Ishikawa (cell line): ENCODE results near the gene CELSR1.

ENCODE experiments used
- CEBPB ChIP-seq: IDR thresholded peaks from 2 replicates; pipeline ENCODE4 v1.6.1; 2012
- CREB1 ChIP-seq: IDR thresholded peaks from 2 replicates; pipeline ENCODE4 v1.6.1; 2012; ENCODE audit warnings: low read depth
- EGR1 ChIP-seq: IDR thresholded peaks from 2 replicates; pipeline ENCODE4 v1.6.1; 2012
- EP300 ChIP-seq: IDR thresholded peaks from 2 replicates; pipeline ENCODE4 v1.6.1; 2012; ENCODE audit warnings: borderline replicate concordance
- FOXM1 ChIP-seq: IDR thresholded peaks from 2 replicates; pipeline ENCODE4 v1.6.1; 2012; ENCODE audit warnings: low read depth, borderline replicate concordance
- NFIC ChIP-seq: IDR thresholded peaks from 2 replicates; pipeline ENCODE4 v1.6.1; 2012
- RAD21 ChIP-seq: IDR thresholded peaks from 2 replicates; pipeline ENCODE4 v1.6.1; 2012; ENCODE audit warnings: low read depth
- REST ChIP-seq: IDR thresholded peaks from 2 replicates; pipeline ENCODE4 v1.6.1; 2012; ENCODE audit warnings: low read depth, mild to moderate bottlenecking
- TAF1 ChIP-seq: IDR thresholded peaks from 2 replicates; pipeline ENCODE4 v1.6.1; 2012; ENCODE audit warnings: low read depth, mild to moderate bottlenecking
- TCF12 ChIP-seq: IDR thresholded peaks from 2 replicates; pipeline ENCODE4 v1.6.1; 2012; ENCODE audit warnings: low read depth
- YY1 ChIP-seq: IDR thresholded peaks from 2 replicates; pipeline ENCODE4 v1.6.1; 2012; ENCODE audit warnings: low read depth
- TF ChIP-seq, protein P1 (sequence below): IDR thresholded peaks from 2 replicates; pipeline ENCODE4 v1.6.1; 2012
- TF ChIP-seq, protein P2 (sequence below): IDR thresholded peaks from 2 replicates; pipeline ENCODE4 v1.6.1; 2012

- TF ChIP-seq CEBPB (no peak), FOXM1 (no peak), EP300 (no peak), TAF1 (no peak), YY1 (no peak), REST (no peak), EGR1 (no peak), RAD21 (no peak), CREB1 (no peak), NFIC (no peak), TCF12 (no peak)
- TF ChIP-seq, protein P1, sequence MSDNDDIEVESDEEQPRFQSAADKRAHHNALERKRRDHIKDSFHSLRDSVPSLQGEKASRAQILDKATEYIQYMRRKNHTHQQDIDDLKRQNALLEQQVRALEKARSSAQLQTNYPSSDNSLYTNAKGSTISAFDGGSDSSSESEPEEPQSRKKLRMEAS = no peak
- TF ChIP-seq, protein P2, sequence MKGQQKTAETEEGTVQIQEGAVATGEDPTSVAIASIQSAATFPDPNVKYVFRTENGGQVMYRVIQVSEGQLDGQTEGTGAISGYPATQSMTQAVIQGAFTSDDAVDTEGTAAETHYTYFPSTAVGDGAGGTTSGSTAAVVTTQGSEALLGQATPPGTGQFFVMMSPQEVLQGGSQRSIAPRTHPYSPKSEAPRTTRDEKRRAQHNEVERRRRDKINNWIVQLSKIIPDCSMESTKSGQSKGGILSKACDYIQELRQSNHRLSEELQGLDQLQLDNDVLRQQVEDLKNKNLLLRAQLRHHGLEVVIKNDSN = no peak
Measured at GRCh38 chr22:46500201-46500600, 37.2 kb downstream of the CELSR1 start.
